Body of pancreas (tissue), 4 donors: Measurements from ENCODE around the gene RER1.

Experiments used
- CTCF ChIP-seq, 7 experiments: fragments of 450-650 bp in 4 of 7; fragments of 200-600 bp in 3 of 7; sonication (generic) in 3 of 7; IDR thresholded peaks; one replicate each; pipeline ENCODE4 v1.5.1; 2016 to 2019; ENCODE audit warnings: antibody characterized with exemption in 7 of 7
- POLR2A ChIP-seq, 3 donors: fragments of 450-650 bp; IDR thresholded peaks; one replicate each; pipeline ENCODE4 v1.6.1; 2016; ENCODE audit warnings: antibody characterized with exemption in 3 of 3, mild to moderate bottlenecking in 2 of 3

GRCh38 chr1:2449636-2450454 lies 58.2 kb downstream of the RER1 start:
- TF ChIP-seq CTCF (IDR thresholded peaks at IDR 0.05): no peak
- no peak for TF ChIP-seq POLR2A (IDR thresholded peaks at IDR 0.05)
